ENCODE measurements around the gene CBFB. TPM values are rescaled to one million over a fixed set of nuclear protein-coding genes. Genes with fewer than 3 reads are reported as not detected.

Gene CBFB
- polyA plus RNA-seq, 1 donor (not counting 4 experiments of a cell fraction or from before 2014, with no cell fraction given) = 39.7 TPM

DNA sequence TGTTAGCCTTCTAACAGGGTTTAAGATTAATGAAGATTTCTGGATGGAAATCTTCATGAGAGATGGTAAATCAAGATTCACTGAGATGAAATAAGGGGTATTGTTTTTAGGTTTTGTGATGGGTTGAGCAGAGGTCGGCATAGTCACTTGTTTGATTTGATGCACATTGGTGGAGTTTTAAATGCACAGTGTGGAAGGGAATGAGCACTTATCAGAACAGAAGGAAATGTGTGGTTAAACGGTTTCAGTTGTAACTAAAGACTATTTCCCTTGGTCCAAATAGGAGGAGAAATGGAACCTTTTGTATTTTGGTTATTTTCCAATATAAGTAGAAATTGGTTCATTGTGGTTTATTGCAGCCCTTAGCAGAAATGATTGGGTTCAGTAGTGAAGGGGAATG lies 34.1 kb downstream of the CBFB start:
- H3K4me3 ChIP-seq (ENCODE audit: control insufficient read depth in 2 of 3, extremely low read depth in 1 of 3, insufficient read depth in 2 of 3, low read depth in 1 of 3, low read length in 3 of 3) = no peak overlapping the region
- no peak overlapping the region for H3K4me2 ChIP-seq (ENCODE audit: control insufficient read depth, extremely low read depth, insufficient read depth, low read depth, low read length)
- peaks cover 4 to 7% of the 10 kb centered on the region in 2 experiments for H3K36me3 ChIP-seq (ENCODE audit: control insufficient read depth in 2 of 2, extremely low read depth in 1 of 2, insufficient read depth in 2 of 2, low read length in 2 of 2)
- TF ChIP-seq EZH2 (IDR thresholded peaks at IDR 0.05; ENCODE audit: low read length) = no peak
- TF ChIP-seq, protein P1, sequence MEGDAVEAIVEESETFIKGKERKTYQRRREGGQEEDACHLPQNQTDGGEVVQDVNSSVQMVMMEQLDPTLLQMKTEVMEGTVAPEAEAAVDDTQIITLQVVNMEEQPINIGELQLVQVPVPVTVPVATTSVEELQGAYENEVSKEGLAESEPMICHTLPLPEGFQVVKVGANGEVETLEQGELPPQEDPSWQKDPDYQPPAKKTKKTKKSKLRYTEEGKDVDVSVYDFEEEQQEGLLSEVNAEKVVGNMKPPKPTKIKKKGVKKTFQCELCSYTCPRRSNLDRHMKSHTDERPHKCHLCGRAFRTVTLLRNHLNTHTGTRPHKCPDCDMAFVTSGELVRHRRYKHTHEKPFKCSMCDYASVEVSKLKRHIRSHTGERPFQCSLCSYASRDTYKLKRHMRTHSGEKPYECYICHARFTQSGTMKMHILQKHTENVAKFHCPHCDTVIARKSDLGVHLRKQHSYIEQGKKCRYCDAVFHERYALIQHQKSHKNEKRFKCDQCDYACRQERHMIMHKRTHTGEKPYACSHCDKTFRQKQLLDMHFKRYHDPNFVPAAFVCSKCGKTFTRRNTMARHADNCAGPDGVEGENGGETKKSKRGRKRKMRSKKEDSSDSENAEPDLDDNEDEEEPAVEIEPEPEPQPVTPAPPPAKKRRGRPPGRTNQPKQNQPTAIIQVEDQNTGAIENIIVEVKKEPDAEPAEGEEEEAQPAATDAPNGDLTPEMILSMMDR (optimal IDR thresholded peaks at IDR 0.05 in 1 of 3, IDR thresholded peaks at IDR 0.05 in 1 of 3, conservative IDR thresholded peaks at IDR 0.05 in 1 of 3; ENCODE audit: extremely low read depth in 1 of 3, insufficient read depth in 2 of 3, low read length in 3 of 3) = no peak
- H3K79me2 ChIP-seq (ENCODE audit: control insufficient read depth, insufficient read depth, low read length) = peaks cover 50% of the 10 kb centered on the region
- no peak overlapping the region for H3K9ac ChIP-seq (ENCODE audit: control insufficient read depth, extremely low read depth, insufficient read depth, low read length)
- H3K4me1 ChIP-seq (ENCODE audit: control insufficient read depth, extremely low read depth, insufficient read depth, low read length) = no peaks in the 10 kb centered on the region
- H3K9me3 ChIP-seq (ENCODE audit: control insufficient read depth, low read depth, low read length) = no peaks in the 10 kb centered on the region
- H3K9me1 ChIP-seq (ENCODE audit: control insufficient read depth, extremely low read depth, insufficient read depth, low read length) = peaks cover 2% of the 10 kb centered on the region
- DNase-seq (ENCODE audit: low read depth, low spot score) (no peak), FAIRE-seq (no peak)
- dilution Hi-C loops (cut with MboI; ENCODE audit: extremely low pct_ligation_motif_present, low sequenced_read_pairs) = no loop called here
- H3K27ac ChIP-seq (ENCODE audit: control insufficient read depth, insufficient read depth, low read length) = no peak overlapping the region
- H2AFZ ChIP-seq (ENCODE audit: control insufficient read depth, low read length) = no peak overlapping the region
- H4K20me1 ChIP-seq (ENCODE audit: control insufficient read depth, extremely low read depth, insufficient read depth, low read length) = peaks cover 2% of the 10 kb centered on the region
- H3K27me3 ChIP-seq (ENCODE audit: control insufficient read depth, extremely low read depth, insufficient read depth, low read length) = no peaks in the 10 kb centered on the region

GRCh38 chr16:67068212-67068753 lies 39.3 kb downstream of the CBFB start:
- Histone ChIP-seq H3K27me3 (ENCODE audit: control insufficient read depth, extremely low read depth, insufficient read depth, low read length) (no peaks in the 10 kb centered on the region), H3K4me2 (ENCODE audit: control insufficient read depth, extremely low read depth, insufficient read depth, low read depth, low read length) (no peak overlapping the region), H3K9ac (ENCODE audit: control insufficient read depth, extremely low read depth, insufficient read depth, low read length) (no peak overlapping the region), H3K4me3 (ENCODE audit: control insufficient read depth in 2 of 3, extremely low read depth in 1 of 3, insufficient read depth in 2 of 3, low read depth in 1 of 3, low read length in 3 of 3) (no peak overlapping the region), H2AFZ (ENCODE audit: control insufficient read depth, low read length) (no peak overlapping the region), H3K9me1 (ENCODE audit: control insufficient read depth, extremely low read depth, insufficient read depth, low read length) (no peaks in the 10 kb centered on the region), H3K27ac (ENCODE audit: control insufficient read depth, insufficient read depth, low read length) (no peak overlapping the region), H3K79me2 (ENCODE audit: control insufficient read depth, insufficient read depth, low read length) (peaks cover 9% of the 10 kb centered on the region), H3K9me3 (ENCODE audit: control insufficient read depth, low read depth, low read length) (no peaks in the 10 kb centered on the region), H3K4me1 (ENCODE audit: control insufficient read depth, extremely low read depth, insufficient read depth, low read length) (no peaks in the 10 kb centered on the region), H4K20me1 (ENCODE audit: control insufficient read depth, extremely low read depth, insufficient read depth, low read length) (peaks cover 2% of the 10 kb centered on the region), H3K36me3 (ENCODE audit: control insufficient read depth in 2 of 2, extremely low read depth in 1 of 2, insufficient read depth in 2 of 2, low read length in 2 of 2) (peaks cover 8 to 13% of the 10 kb centered on the region in 2 experiments)
- no peak for TF ChIP-seq EZH2 (IDR thresholded peaks at IDR 0.05; ENCODE audit: low read length)
- no peak for DNase-seq (ENCODE audit: low read depth, low spot score)
- dilution Hi-C loops (cut with MboI; ENCODE audit: extremely low pct_ligation_motif_present, low sequenced_read_pairs) = no loop called here
- no peak for FAIRE-seq
